ENCODE data around the gene GRK2. TPM values are rescaled to one million over a fixed set of nuclear protein-coding genes. Genes with fewer than 3 reads are reported as not detected.

Gene GRK2
- total RNA-seq, 1 donor from 2014 or later: 34.5 TPM

- no peak for DNase-seq
Observed at GRCh38 chr11:67301313-67301921, 35.1 kb downstream of the GRK2 start.

- DNase-seq: peak; percentile 57
Observed at GRCh38 chr11:67301951-67302516, 35.8 kb downstream of the GRK2 start.

DNA sequence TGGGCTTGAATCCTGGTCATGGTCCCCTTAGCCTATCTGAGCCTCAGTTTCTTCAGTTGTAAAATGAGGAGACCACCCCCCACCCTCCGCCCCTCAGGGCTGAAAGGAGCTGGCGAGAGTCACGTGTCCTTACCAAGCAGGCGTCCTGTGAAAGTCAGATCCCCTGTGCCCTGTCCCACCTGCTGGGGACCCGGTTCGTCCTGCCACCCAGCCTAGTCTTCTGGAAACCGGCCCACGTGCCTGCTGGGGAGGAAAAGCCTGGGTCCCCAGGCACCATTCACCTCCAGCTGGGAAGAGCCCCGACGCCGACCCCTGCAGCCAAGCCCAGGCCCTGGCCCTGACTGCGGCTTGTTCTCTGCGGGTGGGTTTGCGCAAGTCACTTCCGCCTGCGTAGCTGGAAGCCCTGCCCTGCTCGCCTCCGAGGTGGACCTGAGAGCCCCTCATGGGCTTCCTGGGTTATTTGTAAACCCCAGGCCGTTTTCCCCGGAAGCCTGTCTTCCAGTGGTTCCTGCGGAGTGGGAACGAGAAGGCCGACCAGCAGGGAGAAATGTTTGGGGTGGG lies 36.4 kb downstream of the GRK2 start:
- DNase-seq: no peak

- DNase-seq: peak; percentile 13
Observed at GRCh38 chr11:67303132-67303834, 37.0 kb downstream of the GRK2 start, which contains the start of gene SSH3. Gene SSH3, plus strand, starts transcription at chr11:67303530. Its CDS starts 96 bp downstream, at chr11:67303626.

DNA sequence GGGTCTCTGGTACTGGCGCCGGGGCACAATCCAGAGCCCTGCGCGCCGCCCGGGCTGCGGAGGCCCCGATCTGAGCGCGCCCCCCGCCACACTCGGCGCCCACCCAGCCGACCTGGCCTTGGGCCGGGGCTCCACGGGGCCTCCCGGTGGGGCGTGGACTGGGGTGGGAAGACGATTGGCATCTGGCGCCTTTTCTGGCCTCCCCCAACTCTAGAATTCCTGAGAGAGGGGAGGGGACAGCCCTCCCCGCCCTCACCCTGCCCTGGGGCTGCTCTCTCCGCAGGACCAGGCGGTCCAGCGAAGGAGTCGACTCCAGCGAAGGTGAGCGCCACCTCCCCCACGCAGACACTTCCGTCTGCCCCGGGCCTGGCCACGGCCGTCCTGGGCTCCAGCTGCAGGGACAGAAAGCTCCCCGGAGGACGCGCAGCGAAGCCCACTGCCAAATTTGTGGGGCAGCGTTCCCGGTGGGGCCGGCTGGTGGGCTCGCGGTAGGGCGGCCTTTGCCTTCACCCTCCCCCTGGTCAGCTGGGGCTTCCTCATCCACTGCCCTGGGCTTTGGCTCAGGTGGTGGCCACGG lies 37.6 kb downstream of the GRK2 start:
- no peak for DNase-seq

DNA sequence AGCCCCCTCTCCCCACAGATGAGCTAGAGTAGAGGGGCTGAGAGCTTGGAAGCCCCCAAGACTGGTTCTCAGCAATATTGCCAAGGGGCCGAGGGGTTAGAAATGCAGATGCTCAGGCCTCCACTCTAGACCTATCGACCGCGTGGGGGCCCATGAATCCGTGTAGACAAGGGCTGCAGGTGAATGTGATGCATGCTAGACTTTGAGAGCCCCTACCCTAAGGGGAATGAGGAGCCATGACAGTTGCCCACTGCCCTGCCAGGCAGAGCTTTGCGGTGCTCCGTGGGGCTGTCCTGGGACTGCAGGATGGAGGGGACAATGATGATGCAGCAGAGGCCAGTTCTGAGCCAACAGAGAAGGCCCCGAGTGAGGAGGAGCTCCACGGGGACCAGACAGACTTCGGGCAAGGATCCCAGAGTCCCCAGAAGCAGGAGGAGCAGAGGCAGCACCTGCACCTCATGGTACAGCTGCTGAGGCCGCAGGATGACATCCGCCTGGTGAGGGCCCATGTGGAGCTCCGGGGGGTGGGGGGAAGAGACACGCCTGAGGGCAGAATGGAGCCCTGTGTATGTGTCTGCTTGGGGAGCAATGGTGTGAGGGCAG lies 38.3 kb downstream of the GRK2 start:
- no peak for DNase-seq

DNA sequence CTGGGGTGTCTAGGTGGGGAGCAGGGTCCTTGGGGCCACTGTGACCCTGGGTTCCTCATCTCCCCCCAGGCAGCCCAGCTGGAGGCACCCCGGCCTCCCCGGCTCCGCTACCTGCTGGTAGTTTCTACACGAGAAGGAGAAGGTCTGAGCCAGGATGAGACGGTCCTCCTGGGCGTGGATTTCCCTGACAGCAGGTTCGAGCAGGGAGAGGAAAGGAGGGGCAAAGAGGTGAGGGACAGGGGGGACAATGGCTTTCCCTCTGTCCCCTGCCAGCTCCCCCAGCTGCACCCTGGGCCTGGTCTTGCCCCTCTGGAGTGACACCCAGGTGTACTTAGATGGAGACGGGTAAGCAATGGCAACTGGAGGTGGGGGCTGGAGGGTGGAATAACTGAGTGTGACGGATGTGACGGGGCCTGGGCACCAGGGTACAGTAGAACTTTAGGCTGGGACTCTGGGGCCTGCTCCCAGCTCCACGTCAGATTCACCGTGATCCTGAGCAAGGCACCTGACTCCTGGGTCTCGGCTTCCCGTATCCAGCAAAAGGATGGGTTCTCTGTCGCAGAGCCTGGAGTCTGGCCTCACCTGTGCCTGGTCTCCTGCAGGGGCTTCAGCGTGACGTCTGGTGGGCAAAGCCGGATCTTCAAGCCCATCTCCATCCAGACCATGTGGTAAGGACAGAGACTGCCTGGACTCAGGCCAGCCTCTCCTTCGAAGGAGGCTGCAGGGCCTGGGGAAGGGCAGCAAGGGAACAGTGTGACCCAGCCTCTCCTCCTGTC lies 40.7 kb downstream of the GRK2 start:
- no peak for DNase-seq

DNA sequence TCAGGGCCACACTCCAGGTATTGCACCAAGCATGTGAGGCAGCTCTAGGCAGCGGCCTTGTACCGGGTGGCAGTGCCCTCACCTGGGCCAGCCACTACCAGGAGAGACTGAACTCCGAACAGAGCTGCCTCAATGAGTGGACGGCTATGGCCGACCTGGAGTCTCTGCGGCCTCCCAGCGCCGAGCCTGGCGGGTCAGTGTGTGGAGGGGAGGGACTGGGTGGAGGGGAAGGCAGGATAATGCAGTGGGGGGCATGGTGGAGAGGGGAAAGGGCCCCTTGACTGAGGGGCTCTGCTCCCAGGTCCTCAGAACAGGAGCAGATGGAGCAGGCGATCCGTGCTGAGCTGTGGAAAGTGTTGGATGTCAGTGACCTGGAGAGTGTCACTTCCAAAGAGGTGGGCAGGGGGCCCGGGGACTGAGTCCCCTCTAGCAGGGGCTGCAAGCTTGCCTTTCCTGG lies 41.3 kb downstream of the GRK2 start:
- DNase-seq: no peak

- DNase-seq: no peak
Observed at GRCh38 chr11:67308031-67308866, 42.0 kb downstream of the GRK2 start.

GRCh38 chr11:67309166-67309565 lies 42.9 kb downstream of the GRK2 start:
- no peak for DNase-seq

DNA sequence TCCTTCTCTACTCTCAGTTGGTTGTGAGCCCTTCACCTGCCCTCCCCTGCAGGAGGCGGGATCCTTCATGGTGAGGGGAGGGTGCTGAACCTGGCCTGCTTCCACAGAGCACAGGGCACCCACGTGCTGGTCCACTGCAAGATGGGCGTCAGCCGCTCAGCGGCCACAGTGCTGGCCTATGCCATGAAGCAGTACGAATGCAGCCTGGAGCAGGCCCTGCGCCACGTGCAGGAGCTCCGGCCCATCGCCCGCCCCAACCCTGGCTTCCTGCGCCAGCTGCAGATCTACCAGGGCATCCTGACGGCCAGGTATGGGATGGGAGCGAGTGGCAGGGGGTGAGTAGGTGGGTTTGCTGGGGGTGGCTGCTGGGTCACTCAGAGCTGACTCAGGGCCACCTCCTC lies 43.4 kb downstream of the GRK2 start:
- DNase-seq: no peak

- no peak for DNase-seq
Observed at GRCh38 chr11:67310246-67311050, 44.2 kb downstream of the GRK2 start.

DNA sequence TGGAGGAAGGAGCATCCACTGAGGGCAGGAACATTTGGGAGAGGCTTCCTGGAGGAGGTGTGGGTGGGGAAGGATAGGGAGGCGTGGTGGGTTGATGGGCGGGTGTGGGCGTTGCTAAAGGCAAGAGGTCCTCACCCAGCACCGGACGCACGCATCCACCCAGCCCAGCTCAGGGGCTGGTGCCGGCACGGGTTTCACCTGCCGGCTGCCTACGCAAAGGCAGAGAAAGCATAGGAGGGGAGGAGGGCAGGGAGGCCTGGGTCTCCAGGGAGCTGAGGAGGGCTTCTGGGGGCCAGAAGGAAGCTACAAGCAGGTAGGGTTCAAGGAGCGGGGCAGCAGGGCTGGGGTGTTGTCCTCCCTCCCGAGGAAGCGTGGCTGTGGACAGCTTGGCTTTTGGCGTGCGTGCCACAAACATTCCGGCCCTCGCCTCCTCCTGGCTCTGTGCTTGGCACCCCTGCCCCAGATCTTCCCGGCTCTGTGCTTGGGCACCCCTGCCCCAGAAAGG lies 44.8 kb downstream of the GRK2 start:
- DNase-seq: no peak

- DNase-seq: no peak
Observed at GRCh38 chr11:67311556-67312082, 45.3 kb downstream of the GRK2 start.

DNA sequence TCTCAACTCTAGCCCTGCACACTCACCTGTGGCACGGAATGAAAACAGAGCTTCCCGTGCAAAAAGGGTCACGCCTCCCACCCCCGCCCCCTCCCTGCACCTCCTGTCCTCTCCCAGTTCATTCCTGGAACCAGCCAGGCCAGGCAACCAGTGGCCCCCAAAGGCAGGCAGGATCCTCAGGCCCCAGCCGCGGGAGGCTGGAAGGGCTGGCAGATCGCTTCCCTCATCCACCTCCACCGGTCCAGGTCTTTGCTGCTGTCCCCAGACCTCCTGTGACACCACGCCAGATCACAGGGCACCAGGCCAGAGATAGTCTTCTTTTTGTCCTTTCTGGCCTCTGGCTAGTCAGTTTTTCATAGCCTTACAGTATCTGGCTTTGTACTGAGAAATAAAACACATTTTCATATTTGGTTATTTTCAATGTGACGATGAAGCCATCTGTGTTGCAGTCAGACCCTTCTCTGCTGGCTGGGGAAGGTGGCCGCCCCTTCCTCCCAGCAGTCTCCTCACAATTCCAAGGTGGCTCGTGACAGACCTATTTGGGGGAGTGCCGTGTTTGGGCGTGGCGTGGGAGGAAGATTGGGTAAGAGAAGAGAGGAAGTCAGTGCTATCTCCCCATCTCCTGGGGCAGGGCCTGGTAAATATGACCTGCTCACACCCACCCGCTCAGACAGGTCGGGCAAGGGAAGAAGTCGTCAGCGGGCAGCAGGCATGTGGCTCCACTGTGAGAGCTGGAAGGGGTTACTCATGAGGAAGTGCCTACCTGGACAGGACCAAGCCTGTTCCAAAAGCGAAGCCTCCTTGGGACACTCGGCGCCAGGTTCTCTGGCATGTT lies 46.1 kb downstream of the GRK2 start:
- DNase-seq: no peak

- DNase-seq: no peak
Observed at GRCh38 chr11:67313125-67313890, 47.0 kb downstream of the GRK2 start.

GRCh38 chr11:67314218-67314617 lies 47.9 kb downstream of the GRK2 start:
- no peak for DNase-seq

All from skin of body (tissue), 2 donors.